T-helper 2 cell treated with Interferon-gamma antibody and Interleukin-4, amounts not matched to agents 5 μg/mL and 100 μg/mL, for 36 hours (primary cell): Measurements from ENCODE around the gene MYORG.

Experiments
- DNase-seq: peaks from one replicate; pipeline ENCODE4 v3.0.0; 2021; ENCODE audit warnings: low spot score
- H3K27ac Mint-ChIP-seq: one replicate; pipeline ENCODE4 v1.8.0; 2021; ENCODE audit warnings: mild to moderate bottlenecking, mixed read lengths
- H3K27me3 Mint-ChIP-seq: one replicate; pipeline ENCODE4 v1.8.0; 2021; ENCODE audit warnings: low read depth, mixed read lengths
- H3K36me3 Mint-ChIP-seq: one replicate; pipeline ENCODE4 v1.8.0; 2021; ENCODE audit warnings: low read depth, mixed read lengths
- H3K4me1 Mint-ChIP-seq: one replicate; pipeline ENCODE4 v1.8.0; 2021; ENCODE audit warnings: low read depth, mixed read lengths
- H3K4me3 Mint-ChIP-seq: one replicate; pipeline ENCODE4 v1.8.0; 2022; ENCODE audit warnings: mild to moderate bottlenecking, moderate library complexity, mixed read lengths
- H3K9me3 Mint-ChIP-seq: one replicate; pipeline ENCODE4 v1.8.0; 2021; ENCODE audit warnings: mixed read lengths

The MYORG gene

GRCh38 chr9:34398875-34399274 lies 22.2 kb upstream of the MYORG start:
- Mint-ChIP-seq H3K4me3 (no peak overlapping the region), H3K27me3 (no peaks in the 10 kb centered on the region), H3K36me3 (no peaks in the 10 kb centered on the region), H3K27ac (no peak overlapping the region), H3K9me3 (no peaks in the 10 kb centered on the region), H3K4me1 (no peaks in the 10 kb centered on the region)
- DNase-seq = no peak

- Mint-ChIP-seq H3K36me3 (no peaks in the 10 kb centered on the region), H3K27me3 (peaks cover 15% of the 10 kb centered on the region), H3K4me3 (no peak overlapping the region), H3K9me3 (no peaks in the 10 kb centered on the region), H3K27ac (no peak overlapping the region), H3K4me1 (no peaks in the 10 kb centered on the region)
- DNase-seq = no peak
Observed at GRCh38 chr9:34396276-34397214, 19.8 kb upstream of the MYORG start.

GRCh38 chr9:34392511-34392910 lies 15.8 kb upstream of the MYORG start:
- Mint-ChIP-seq H3K27ac (no peak overlapping the region), H3K36me3 (no peaks in the 10 kb centered on the region), H3K4me3 (no peak overlapping the region), H3K4me1 (no peaks in the 10 kb centered on the region), H3K9me3 (no peaks in the 10 kb centered on the region), H3K27me3 (peaks cover 30% of the 10 kb centered on the region)
- DNase-seq = no peak

GRCh38 chr9:34387239-34387638 lies 10.5 kb upstream of the MYORG start:
- no peak for DNase-seq
- Mint-ChIP-seq H3K9me3 (no peaks in the 10 kb centered on the region), H3K27ac (no peak overlapping the region), H3K27me3 (peaks cover 25% of the 10 kb centered on the region), H3K4me1 (peaks cover 3% of the 10 kb centered on the region), H3K4me3 (no peak overlapping the region), H3K36me3 (no peaks in the 10 kb centered on the region)

GRCh38 chr9:34386656-34387055 lies 10.0 kb upstream of the MYORG start:
- Mint-ChIP-seq H3K4me1 (peaks cover 3% of the 10 kb centered on the region), H3K4me3 (no peak overlapping the region), H3K36me3 (no peaks in the 10 kb centered on the region), H3K9me3 (no peaks in the 10 kb centered on the region), H3K27ac (no peak overlapping the region), H3K27me3 (peaks cover 19% of the 10 kb centered on the region)
- DNase-seq = no peak

GRCh38 chr9:34385561-34386230 lies 9.0 kb upstream of the MYORG start:
- peaks cover 6% of the 10 kb centered on the region for H3K4me1 Mint-ChIP-seq
- no peak overlapping the region for H3K27ac Mint-ChIP-seq
- no peak overlapping the region for H3K4me3 Mint-ChIP-seq
- H3K27me3 Mint-ChIP-seq = peaks cover 9% of the 10 kb centered on the region
- no peaks in the 10 kb centered on the region for H3K36me3 Mint-ChIP-seq
- H3K9me3 Mint-ChIP-seq = no peaks in the 10 kb centered on the region
- DNase-seq = no peak

- Mint-ChIP-seq H3K27me3 (peaks cover 8% of the 10 kb centered on the region), H3K27ac (no peak overlapping the region), H3K4me1 (peaks cover 16% of the 10 kb centered on the region), H3K36me3 (no peaks in the 10 kb centered on the region), H3K4me3 (no peak overlapping the region), H3K9me3 (no peaks in the 10 kb centered on the region)
- no peak for DNase-seq
Observed at GRCh38 chr9:34384368-34385165, 7.9 kb upstream of the MYORG start.

- H3K4me3 Mint-ChIP-seq = no peak overlapping the region
- no peak overlapping the region for H3K27ac Mint-ChIP-seq
- H3K4me1 Mint-ChIP-seq = peaks cover 20% of the 10 kb centered on the region
- no peaks in the 10 kb centered on the region for H3K9me3 Mint-ChIP-seq
- H3K36me3 Mint-ChIP-seq = no peaks in the 10 kb centered on the region
- peaks cover 3% of the 10 kb centered on the region for H3K27me3 Mint-ChIP-seq
- DNase-seq = no peak
Observed at GRCh38 chr9:34383904-34384303, 7.2 kb upstream of the MYORG start.

- no peak for DNase-seq
- Mint-ChIP-seq H3K9me3 (no peaks in the 10 kb centered on the region), H3K36me3 (no peaks in the 10 kb centered on the region), H3K4me3 (no peak overlapping the region), H3K27me3 (peaks cover 3% of the 10 kb centered on the region), H3K4me1 (peaks cover 24% of the 10 kb centered on the region), H3K27ac (no peak overlapping the region)
Observed at GRCh38 chr9:34382879-34383278, 6.2 kb upstream of the MYORG start.

- peak overlapping the region; percentile 75 for H3K4me3 Mint-ChIP-seq
- H3K27ac Mint-ChIP-seq = no peak overlapping the region
- H3K9me3 Mint-ChIP-seq = no peaks in the 10 kb centered on the region
- peaks cover 3% of the 10 kb centered on the region for H3K27me3 Mint-ChIP-seq
- peaks cover 25% of the 10 kb centered on the region for H3K4me1 Mint-ChIP-seq
- no peak for DNase-seq
- H3K36me3 Mint-ChIP-seq = no peaks in the 10 kb centered on the region
Observed at GRCh38 chr9:34382054-34382453, 5.4 kb upstream of the MYORG start.

- peak overlapping the region; percentile 75 for H3K4me3 Mint-ChIP-seq
- peaks cover 3% of the 10 kb centered on the region for H3K27me3 Mint-ChIP-seq
- no peaks in the 10 kb centered on the region for H3K9me3 Mint-ChIP-seq
- H3K27ac Mint-ChIP-seq = peak overlapping the region; percentile 41
- H3K36me3 Mint-ChIP-seq = no peaks in the 10 kb centered on the region
- no peak for DNase-seq
- peaks cover 26% of the 10 kb centered on the region for H3K4me1 Mint-ChIP-seq
Observed at GRCh38 chr9:34381323-34381722, 4.6 kb upstream of the MYORG start.

GRCh38 chr9:34380511-34381315 lies 4.0 kb upstream of the MYORG start:
- peak overlapping the region; percentile 86 for H3K4me3 Mint-ChIP-seq
- peaks cover 31% of the 10 kb centered on the region for H3K4me1 Mint-ChIP-seq

GRCh38 chr9:34380034-34380510 lies 3.4 kb upstream of the MYORG start:
- H3K9me3 Mint-ChIP-seq = no peaks in the 10 kb centered on the region
- H3K27me3 Mint-ChIP-seq = peaks cover 3% of the 10 kb centered on the region
- H3K36me3 Mint-ChIP-seq = no peaks in the 10 kb centered on the region
- H3K4me3 Mint-ChIP-seq = peak overlapping the region; percentile 86
- peaks cover 32% of the 10 kb centered on the region for H3K4me1 Mint-ChIP-seq
- DNase-seq = no peak
- H3K27ac Mint-ChIP-seq = peak overlapping the region; percentile 77

More at GRCh38 chr9:34380511-34381315, 4.0 kb upstream of the MYORG start:
- Mint-ChIP-seq H3K9me3 (no peaks in the 10 kb centered on the region), H3K27me3 (peaks cover 3% of the 10 kb centered on the region), H3K36me3 (no peaks in the 10 kb centered on the region), H3K27ac (peak overlapping the region; percentile 77)
- peak; percentile 69 for DNase-seq
